ENCODE measurements around the gene SIX2.
"Not testable (repeated sequence)": the region's sequence is repeated elsewhere in the genome, so short reads cannot be mapped to it uniquely, and the experiment has no call there.

The SIX2 gene

DNA sequence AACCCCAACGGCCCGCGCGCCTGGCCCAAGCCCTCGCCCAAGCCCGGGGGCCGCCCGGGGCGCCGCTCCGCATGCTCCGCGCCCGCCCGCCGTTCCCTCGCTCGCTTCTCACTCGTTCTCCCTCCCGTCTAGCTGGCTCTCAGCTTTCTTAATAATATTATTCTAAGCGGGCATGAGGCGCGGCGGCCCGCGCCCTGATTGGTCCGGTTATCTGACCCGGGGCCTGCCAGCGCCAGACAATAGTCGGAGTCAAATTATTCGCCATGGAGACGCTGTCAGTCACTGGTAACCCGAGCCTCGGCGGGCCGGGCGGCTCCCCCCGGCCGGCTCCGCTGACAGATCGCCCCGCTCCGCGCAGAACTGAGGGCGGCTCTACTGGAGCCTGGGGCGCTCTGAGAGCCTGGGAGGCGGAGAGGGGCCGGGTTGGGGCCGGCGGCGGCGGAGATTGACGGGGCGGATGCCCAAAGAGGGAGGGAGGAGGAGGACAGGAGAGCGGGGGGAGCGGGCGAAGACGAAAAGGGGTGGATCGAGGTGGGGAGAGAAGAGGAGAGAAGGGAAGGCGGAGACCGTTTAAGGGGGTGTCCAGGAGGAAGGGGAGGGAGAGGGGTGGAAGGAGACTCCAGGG, at the start of gene SIX2:
Gene SIX2 (minus strand): TSS at position 150 of the 625 bp plus-strand sequence. CDS start 342 bp downstream, outside the sequence.
- no peak for DNase-seq

GRCh38 chr2:45055162-45055605, 45.9 kb upstream of the SIX2 start:
- DNase-seq = no peak

DNA sequence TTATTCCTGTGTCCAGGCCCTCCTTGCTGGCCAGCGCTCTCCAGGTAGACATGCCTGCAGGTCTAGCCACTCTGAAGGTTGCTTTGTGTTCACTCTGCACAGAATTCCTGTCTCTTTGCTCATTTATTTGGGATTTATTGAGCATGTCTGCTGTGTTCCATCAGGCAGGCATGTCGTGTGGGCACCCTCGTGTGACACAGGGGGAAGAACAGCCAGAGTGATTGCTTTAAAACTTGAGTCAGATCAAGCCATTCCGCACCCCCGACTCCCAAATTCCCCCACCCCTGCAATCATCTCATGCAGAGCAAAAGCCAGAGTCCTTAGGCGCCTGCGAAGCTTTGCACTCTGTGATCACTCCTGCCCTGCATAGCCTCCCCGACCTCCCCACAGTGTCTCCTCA, 44.7 kb upstream of the SIX2 start:
- DNase-seq = no peak

DNA sequence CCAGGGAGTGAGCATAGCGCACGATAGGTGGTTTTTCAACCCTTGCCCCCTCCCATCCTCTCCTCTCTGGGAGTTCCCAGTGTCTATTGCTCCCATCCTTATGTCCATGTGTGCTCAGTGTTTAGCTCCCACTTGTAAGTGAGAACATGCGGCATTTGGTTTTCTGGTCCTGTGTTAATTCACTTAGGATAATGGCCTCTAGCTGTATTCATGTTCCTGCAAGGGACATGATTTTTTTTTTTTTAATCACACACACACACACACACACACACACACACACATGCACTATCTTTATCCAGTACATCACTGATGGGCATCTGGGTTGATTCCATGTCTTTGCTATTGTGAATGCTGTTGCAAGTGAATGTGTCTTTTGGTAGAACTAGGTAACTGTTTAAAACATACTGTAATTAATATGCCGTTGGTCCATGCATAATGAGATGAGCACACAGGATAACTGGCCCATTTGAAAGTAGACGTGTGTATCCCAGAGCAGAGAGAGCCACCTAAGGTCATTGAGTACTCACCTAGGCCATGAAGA, 43.2 kb upstream of the SIX2 start:
- DNase-seq = no peak

DNA sequence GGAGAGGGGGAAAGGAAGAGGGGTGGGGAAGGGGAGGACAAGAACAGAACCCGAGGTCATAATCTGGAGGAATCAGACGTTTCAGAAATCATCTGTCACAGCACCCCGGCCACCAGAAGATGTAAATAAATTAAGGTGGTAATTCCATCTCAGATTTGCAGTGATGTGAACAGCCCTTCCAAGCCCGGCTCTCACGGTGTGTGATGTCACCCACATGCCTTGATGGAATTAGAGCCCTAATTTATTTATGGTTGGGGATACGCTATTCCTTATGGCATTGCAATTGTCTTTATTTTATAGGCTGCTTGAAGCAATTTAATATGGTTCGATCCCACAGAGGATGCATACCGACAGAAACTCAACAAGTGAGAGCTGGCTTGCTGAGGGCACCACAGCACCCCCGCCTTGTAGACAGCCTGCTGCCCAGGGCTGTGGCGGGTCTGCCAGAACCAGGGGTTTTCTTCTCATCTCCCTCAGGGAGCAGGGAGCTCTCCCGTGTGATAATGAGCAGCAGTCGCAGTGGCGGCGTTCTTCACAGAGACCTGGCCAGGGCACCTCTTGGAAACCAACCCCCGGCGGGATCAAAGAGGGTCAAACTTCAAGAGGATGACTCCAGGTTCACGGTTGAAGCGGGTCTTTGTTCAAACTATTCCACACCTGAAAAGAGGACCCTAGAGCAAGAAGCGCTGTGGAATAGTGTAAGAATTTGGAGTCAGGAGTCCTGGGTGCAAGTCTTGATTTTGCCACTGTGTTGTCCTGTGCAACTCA, 40.5 kb upstream of the SIX2 start:
- no peak for DNase-seq

DNA sequence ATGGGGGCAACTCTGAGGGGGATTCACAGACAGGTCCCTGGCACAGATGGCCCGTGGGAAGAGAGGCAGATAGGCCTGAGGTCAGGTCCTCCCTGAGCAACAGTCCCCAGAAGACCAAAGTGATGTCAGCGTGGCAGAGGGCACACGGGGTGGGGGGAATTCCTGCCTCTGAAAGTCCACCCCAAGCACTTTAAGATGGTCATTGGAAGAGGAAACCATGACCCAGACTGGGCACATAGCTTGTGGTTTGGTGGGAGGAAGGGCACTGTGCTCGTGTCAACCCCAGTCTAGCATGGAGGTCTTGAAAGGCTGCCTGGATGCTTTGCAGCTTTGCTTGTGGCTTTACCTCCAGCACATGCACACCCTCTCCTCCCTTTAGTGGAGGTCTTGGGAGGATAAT, 38.0 kb upstream of the SIX2 start:
- no peak for DNase-seq

GRCh38 chr2:45046786-45047185, 37.5 kb upstream of the SIX2 start:
- no peak for DNase-seq

DNA sequence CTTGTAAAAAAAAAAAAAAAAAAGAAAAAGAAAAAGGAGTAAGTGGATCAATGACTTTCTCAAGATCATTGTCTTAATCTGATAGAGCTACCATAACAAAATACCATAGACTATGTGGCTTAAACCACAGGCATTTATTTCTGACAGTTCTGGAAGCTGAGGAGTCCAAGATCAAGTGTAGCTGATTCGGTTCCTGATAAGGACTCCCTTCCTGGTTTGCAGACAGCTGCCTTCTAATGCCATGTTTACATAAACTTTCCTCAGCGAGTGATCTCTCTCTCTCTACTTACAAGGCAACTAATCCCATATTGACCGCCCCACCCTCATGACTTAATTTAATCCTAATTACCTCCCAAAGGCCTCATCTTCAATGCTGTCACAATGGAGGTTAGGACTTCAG, 36.5 kb upstream of the SIX2 start:
- DNase-seq = no peak

DNA sequence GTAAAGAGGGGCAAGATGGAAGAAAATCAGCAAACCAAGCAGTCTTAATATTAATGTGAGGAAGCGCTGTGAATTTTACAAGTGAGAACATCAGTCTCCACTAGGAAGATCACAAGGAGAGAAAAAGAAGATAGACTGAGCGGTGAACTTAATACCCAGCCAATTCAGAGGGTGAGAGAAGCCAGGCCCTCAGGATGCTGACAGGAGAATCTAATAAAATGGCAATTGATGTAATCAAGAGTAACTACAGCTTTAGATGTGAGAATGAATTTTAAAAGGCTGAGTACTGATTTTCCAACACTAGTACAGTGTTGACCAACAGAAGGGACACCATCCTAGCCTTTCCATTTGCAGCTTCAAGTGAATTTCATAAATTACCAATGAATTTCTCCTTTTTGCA, 35.7 kb upstream of the SIX2 start:
- no peak for DNase-seq

DNA sequence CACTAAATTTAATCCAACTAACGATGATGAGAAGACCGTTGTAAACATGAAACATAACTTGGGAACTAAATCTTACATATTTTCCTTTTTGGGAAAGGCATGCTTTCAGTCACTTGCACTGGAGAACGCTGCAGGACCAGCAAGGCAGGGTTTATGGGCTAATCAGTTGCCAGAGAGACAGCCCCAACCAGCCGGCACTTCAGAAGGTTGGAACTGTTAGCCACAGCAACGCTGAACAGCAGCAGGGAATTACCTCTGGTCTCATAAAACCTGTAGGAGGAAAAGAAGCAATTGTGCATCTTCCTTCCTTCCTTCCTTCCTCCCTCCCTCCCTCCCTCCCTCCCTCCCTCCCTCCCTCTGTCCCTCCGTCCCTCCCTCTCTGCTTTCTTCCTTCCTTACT, 33.9 kb upstream of the SIX2 start:
- DNase-seq = no peak

DNA sequence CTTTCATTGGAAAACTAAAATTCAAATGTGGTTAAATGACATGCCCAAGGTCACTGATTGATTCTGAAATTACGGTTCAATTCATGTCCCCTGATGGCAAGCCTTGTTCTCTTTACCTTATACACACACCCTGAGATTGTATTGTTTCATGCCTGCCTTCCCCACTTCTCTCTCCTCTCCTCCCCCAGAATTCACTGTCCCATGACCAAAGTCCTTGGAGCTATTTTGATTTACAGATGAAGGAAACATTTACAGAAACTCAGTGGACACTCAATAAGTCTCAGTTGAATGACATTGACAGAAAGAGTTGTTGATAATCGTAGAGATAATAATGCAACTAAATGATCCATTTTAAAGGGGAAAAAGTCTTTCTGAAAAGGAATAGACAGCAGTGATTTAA, 33.1 kb upstream of the SIX2 start:
- no peak for DNase-seq

DNA sequence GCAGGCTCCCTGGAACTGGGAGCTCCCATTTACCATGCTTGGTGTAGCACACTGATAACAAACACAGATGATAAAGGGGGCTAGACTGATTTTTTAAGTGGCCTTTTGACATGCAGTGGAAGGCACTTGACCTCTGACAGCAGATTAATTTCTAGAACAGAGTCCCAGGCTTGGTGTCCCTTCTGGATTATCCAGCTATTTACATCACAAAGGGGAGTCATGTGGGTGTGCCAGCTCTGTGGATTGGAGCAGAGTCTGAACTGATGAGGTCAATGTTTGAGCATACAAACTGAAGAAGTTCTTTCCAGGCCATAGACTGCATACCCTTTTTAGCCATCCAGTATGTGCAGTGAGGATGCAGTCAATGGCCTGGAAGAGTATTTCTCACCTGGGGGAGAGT, 31.5 kb upstream of the SIX2 start:
- DNase-seq = no peak

DNA sequence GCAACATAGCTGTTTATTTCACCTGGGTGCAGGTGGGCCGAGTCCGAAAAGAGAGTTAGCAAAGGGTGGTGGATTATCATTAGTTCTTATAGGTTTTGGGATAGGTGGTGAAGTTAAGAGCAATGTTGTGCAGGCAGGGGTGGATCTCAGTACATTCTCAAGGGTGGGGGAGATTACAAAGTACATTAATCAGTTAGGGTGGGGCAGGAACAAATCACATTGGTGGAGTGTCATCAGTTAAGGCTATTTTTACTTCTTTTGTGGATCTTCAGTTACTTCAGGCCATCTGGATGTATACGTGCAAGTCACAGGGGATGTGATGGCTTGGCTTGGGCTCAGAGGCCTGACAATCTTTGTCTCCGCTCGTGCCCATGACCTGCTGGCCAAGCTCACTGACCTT, 30.6 kb upstream of the SIX2 start:
- DNase-seq = not testable (repeated sequence)

DNA sequence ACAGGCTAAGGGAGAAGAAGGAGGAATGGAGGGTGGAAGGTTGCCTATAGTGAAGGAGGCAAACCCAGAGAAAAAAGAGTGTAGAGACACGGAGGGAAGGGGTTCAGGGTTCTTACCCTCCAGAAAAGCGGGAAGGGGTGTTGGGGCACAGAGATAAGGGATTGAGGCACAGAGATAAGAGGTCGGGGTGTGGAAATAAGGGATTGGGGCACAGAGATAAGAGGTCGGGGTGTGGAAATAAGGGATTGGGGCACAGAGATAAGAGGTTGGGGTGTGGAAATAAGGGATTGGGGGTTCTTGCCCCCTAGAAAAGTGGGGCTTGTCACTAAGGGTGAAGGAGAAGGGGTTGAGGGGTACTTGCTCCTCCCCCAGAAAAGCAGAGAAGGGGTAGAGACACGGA, 29.6 kb upstream of the SIX2 start:
- DNase-seq = not testable (repeated sequence)

GRCh38 chr2:45033302-45033701, 24.1 kb upstream of the SIX2 start:
- no peak for DNase-seq

DNA sequence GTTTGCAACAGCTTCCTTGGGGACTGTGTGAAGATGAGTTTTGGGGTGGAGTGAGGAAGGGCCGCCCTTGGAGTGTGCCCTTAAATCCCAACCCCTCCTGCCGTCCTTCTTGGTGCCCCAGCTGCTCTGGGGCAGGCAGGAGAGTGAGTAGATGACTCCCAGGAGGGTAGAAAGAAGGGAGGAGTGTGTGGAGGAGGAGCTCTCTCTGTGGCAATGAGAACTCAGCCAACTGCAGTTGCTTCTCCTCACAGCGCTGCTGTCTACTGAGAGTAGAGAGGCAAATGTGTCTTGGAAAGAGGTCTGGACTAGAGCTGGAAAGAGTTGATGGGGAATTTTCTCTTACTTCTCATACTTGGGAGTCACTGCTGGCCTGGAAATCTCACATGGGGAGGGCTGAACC, 21.8 kb upstream of the SIX2 start:
- DNase-seq = no peak

DNA sequence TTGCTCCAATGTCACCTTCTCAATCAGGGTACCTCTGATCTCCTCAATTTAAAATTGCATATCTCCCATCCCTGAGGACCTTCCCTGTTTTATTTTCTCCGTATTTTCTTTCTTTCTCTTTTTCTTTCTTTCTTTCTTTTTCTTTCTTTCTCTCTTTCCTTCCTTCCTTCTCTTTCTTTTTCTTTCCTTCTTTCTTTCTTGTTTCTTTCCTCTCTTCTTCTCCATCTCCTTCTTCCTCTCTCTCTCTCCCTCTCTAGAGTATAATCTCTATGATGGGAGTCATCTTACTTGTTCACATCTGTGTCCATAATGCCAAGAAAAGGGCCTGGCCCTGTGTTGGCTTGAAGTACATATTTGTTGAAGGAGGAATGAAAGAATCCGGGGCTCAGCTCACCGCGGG, 21.3 kb upstream of the SIX2 start:
- DNase-seq = no peak

GRCh38 chr2:45029215-45029614, 20.0 kb upstream of the SIX2 start:
- DNase-seq = no peak

- no peak for DNase-seq
Observed at GRCh38 chr2:45028276-45028675, 19.0 kb upstream of the SIX2 start.

- no peak for DNase-seq
Observed at GRCh38 chr2:45026924-45027450, 17.7 kb upstream of the SIX2 start.

- DNase-seq = no peak
Observed at GRCh38 chr2:45024600-45025291, 15.5 kb upstream of the SIX2 start.

GRCh38 chr2:45024097-45024496, 14.8 kb upstream of the SIX2 start:
- DNase-seq = no peak

- no peak for DNase-seq
Observed at GRCh38 chr2:45020439-45020838, 11.2 kb upstream of the SIX2 start.

DNA sequence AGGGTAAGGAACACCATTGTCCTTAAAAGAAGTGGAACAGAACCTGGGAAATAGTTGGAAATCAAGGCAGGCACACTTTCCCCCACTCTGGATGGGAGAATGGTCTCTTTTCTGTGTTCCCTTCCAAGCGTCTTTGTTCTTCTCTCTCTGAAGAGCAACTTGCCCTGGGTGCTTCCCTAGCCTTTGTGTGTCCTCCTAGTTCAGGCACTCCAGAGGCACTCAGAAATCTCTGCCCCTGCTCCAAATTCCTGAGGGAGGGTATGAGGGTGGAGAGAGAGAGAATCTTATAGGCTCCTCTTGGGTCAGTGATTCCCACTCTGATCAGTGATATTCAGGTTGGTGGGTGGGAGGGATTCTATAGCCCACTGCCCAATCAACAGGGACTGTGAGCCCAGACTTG, 8.8 kb upstream of the SIX2 start:
- DNase-seq = no peak
